GM19193 (cell line): ENCODE results near the gene CDR2.

Experiments
- POLR2A ChIP-seq: IDR thresholded peaks from 4 replicates; pipeline ENCODE4 v1.6.1; 2011; ENCODE audit not compliant: insufficient read depth, insufficient read length; ENCODE audit errors: extremely low read depth

The CDR2 gene

DNA sequence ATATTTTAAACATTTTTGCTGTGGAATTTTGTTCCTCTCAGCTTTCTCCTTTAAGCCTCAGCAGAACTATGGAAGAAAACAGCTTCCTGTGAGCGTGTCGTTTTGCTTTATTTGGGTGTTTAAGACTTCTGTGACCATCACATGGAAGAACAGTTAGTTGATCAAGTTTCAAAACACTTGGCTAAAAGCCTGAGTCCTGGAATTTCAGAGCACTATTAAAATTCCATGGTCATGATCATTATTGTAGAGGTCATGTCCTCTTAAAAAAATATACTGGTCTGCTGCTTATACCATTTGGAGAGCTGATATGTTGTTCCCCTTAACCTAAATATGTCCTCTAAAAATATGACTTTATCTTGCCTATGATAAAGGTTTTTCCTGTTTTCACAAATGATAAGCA, 12.6 kb upstream of the CDR2 start:
- TF ChIP-seq POLR2A: no peak

DNA sequence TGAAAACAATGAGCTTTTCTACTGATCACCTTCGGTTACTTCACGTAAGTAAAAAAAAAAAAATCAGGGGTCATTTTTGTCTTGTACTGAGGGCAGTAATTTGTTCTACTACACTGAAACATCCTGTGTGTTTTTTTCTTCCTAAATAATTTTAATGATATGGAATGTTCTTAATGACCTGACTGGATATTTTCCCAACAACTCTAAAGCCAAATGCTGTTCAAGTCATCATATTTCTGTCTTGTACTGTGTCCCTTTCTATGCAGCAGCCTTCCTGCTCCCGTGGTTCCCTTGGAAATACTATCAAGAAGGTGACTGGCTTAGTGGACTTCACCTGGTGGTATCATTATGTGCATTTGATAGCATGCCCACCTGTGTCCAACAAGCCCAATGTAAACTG, 10.8 kb upstream of the CDR2 start:
- no peak for TF ChIP-seq POLR2A

DNA sequence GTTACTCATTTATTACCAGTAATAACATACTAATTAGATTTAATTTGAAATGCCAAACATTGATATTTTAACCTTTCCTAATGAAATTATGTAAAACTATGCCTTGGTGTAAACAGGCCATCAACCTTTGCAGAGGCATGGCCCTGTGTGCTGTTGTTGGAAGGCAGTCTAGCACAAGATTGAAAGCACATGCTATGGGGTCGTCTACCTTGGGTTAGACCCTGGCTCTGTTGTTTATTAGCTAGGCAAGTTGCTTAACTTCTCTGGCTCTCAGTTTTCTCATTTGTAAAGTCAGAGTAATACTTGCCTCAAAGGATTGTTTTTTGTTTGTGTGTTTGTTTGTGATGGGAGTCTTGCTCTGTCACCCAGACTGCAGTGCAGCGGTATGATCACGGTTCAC, 9.4 kb upstream of the CDR2 start:
- no peak for TF ChIP-seq POLR2A

DNA sequence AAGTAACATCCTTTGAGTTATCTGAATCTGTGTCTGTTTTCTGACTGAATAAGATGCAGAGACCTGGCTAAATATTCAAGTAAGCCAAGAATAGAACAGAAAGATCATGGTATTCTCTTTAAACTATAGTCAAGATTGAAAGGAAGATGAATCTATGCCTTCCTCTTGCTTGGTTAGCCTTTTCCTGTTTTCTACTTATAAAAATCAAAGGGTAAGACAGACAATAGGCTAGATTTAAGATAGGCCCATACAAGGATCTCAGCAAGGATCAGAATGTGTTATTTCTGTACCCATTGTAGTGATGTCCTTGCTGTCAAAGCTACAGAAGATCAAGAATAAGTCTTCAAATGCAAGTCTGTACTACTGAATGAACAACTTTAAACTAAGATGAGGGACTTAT, 7.0 kb upstream of the CDR2 start:
- TF ChIP-seq POLR2A: no peak

GRCh38 chr16:22380529-22380928, 6.1 kb upstream of the CDR2 start:
- no peak for TF ChIP-seq POLR2A

DNA sequence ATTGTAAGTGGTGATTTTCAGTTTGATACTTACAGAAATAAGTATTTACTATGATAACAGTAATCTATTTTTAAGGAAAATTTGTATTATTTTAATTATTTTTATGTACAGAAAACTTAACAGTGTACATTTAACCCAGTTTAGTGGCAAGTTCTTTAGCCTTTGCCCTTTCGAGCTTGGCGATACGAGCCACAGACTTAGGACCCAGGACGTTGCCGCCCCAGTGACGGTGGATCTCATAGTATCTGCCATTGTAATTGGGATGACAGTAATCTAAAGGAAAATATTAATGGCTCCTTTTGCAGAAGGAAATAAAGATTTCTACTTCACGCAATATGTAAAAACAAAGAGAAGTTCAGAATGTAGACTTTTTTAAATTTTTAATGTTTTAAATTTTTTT, 5.2 kb upstream of the CDR2 start:
- TF ChIP-seq POLR2A: no peak

- TF ChIP-seq POLR2A: no peak
Measured at GRCh38 chr16:22375963-22376640, 1.7 kb upstream of the CDR2 start.

GRCh38 chr16:22375117-22375962, 921 bp upstream of the CDR2 start:
- TF ChIP-seq POLR2A: no peak

GRCh38 chr16:22373662-22374310, 633 bp downstream of the CDR2 start:
- no peak for TF ChIP-seq POLR2A

GRCh38 chr16:22372882-22373661, 1.3 kb downstream of the CDR2 start:
- TF ChIP-seq POLR2A: no peak

GRCh38 chr16:22370038-22370820, 4.2 kb downstream of the CDR2 start:
- no peak for TF ChIP-seq POLR2A

- TF ChIP-seq POLR2A: no peak
Measured at GRCh38 chr16:22369221-22369811, 5.1 kb downstream of the CDR2 start.

DNA sequence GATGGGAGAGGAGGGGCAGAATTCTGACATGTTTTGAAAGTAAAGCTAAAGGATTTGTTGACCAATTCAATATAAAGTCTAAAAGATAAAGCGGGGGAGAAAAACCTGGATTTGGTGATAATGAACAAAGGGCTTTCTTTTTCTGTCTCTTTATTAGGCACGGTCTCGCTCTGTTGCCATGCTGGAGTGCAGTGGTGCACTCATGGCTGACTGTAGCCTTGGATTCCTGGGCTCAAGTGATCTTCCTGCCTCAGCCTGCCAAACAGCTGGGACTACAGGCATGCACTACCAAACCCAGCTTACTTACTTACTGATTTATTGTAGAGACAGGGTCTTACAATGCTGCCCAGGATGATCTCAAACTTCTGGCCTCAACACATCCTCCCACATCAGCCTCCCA, 7.5 kb downstream of the CDR2 start:
- TF ChIP-seq POLR2A: no peak

DNA sequence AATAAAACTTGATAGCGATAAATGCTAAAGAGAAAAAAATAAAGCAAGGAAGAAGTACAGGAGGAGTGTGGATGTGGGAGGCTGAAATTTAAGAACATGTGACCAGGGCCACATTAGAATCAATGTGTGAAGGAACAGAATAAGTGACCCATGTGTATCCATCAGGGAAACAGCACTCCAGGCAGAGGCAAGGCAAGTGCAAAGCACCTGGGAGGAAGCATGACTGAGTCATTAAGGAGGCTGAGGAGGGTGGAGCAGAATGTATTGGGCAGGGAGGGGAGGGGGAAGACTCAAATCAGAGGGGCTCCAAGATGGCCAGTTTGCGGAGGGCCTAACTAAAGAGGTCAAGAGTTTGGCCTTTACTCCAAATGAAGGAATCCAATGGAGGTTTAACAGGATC, 8.0 kb downstream of the CDR2 start:
- no peak for TF ChIP-seq POLR2A

DNA sequence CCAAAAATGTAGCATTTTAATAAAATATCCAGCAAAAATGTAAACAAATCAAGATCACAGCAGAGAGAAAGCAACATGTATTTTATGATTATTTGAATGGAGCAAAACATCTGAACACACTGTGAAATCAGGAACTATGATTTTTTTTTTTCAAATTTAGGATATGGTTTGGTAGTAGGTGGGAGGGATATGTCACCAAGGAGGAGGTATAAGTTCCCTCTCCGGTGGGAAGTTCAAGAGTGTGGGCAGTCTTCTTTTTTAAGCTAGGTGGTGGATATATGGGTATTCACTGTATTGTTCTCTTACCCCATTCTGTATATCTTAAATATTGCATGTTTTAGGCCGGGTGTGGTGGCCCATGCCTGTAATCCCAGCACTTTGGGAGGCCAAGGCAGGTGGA, 10.2 kb downstream of the CDR2 start:
- no peak for TF ChIP-seq POLR2A
